ENCODE data around the gene TUBE1.
"Not testable (repeated sequence)": the region's sequence is repeated elsewhere in the genome, so short reads cannot be mapped to it uniquely, and the experiment has no call there.

TUBE1 gene

DNA sequence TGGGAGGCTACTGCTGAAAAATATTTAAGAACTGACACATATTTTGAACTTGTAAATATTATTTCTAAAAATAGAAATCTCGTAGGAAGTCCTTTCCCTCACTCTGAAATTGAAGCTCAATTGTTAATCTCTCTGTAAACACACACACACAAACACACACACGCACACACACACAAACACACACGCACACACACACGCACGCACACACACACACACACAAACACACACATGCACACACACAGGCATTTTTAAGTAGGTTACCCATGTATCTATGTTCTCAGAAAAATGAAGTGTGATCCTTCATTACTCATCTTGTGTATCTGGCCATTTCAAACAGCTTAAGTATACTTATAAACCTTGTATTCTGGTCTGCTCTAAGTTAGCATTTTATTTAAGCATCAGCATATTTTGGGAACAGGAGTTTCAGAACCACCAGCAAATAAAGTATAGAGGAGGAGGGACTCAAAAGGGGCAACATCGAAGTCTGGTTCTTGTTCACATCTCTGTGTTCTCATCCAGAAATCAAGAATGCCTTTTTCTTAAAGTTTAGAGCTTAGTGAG, 21.8 kb downstream of the TUBE1 start:
- H3K9ac ChIP-seq (ENCODE audit: low read length in 2 of 2), result no peak overlapping the region
- H3K9me3 ChIP-seq (ENCODE audit: control insufficient read depth in 2 of 2, low read length in 2 of 2), result no peaks in the 10 kb centered on the region
- H3K4me1 ChIP-seq (ENCODE audit: control insufficient read depth, insufficient read depth, low read length), result peaks cover 4% of the 10 kb centered on the region
- H3K27me3 ChIP-seq (ENCODE audit: control insufficient read depth in 1 of 2, insufficient read depth in 2 of 2, low read length in 2 of 2), result no peaks in the 10 kb centered on the region
- no peaks in the 10 kb centered on the region for H3K36me3 ChIP-seq (ENCODE audit: control insufficient read depth in 2 of 2, insufficient read depth in 2 of 2, low read length in 2 of 2)
- H3K27ac ChIP-seq (ENCODE audit: low read length), result no peak overlapping the region
- H3K4me3 ChIP-seq (ENCODE audit: low read length in 2 of 2), result no peak overlapping the region

DNA sequence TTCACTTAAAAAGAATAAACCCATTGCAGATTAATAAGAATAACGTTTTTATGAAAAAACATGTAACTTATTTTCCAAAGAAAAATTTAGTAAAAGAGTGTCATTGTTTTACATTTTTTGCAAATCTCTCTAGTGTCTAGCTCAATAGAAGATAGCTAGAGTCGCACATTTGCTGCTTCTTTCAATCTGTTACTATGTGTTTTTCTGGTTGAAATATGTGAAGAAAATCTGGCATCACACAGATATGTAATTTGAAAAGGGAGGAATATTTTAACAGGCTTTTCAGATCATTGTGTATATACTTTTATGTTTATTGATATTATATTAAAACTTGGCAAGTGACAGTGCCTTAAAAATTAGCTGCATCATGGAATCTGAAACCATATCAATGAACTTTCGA, 24.3 kb downstream of the TUBE1 start:
- peaks cover 4% of the 10 kb centered on the region for H3K4me1 ChIP-seq (ENCODE audit: control insufficient read depth, insufficient read depth, low read length)
- H3K27me3 ChIP-seq (ENCODE audit: control insufficient read depth in 1 of 2, insufficient read depth in 2 of 2, low read length in 2 of 2), result no peaks in the 10 kb centered on the region

DNA sequence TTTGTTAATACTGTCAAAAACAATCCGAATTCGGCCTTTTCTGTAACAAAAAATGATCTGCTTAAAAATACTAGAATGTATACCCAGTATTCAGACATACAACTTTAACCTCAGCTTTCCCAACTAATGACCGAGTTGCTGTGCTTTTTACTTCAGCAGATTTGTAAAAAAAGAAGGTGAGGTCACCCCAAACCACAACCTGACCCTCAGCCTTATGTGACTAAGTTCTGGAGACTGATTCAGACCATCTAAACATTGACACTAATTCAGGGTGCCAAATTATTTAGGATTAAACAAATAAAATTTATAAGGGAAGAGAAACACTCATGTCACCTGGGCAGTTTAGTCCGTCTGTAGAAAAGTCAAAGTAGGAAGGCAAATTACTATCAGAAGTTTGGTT, 25.7 kb downstream of the TUBE1 start:
- peaks cover 4% of the 10 kb centered on the region for H3K4me1 ChIP-seq (ENCODE audit: control insufficient read depth, insufficient read depth, low read length)
- no peaks in the 10 kb centered on the region for H3K9me3 ChIP-seq (ENCODE audit: control insufficient read depth in 2 of 2, low read length in 2 of 2)
- H3K36me3 ChIP-seq (ENCODE audit: control insufficient read depth in 2 of 2, insufficient read depth in 2 of 2, low read length in 2 of 2), result no peaks in the 10 kb centered on the region
- H3K4me3 ChIP-seq (ENCODE audit: low read length in 2 of 2), result no peak overlapping the region
- H3K9ac ChIP-seq (ENCODE audit: low read length in 2 of 2), result no peak overlapping the region
- no peaks in the 10 kb centered on the region for H3K27me3 ChIP-seq (ENCODE audit: control insufficient read depth in 1 of 2, insufficient read depth in 2 of 2, low read length in 2 of 2)
- H3K27ac ChIP-seq (ENCODE audit: low read length), result no peak overlapping the region

More for the DNA sequence above, 24.3 kb downstream of the TUBE1 start:
- H3K9me3 ChIP-seq (ENCODE audit: control insufficient read depth in 2 of 2, low read length in 2 of 2), result no peaks in the 10 kb centered on the region
- H3K9ac ChIP-seq (ENCODE audit: low read length in 2 of 2), result no peak overlapping the region
- H3K27ac ChIP-seq (ENCODE audit: low read length), result no peak overlapping the region
- H3K36me3 ChIP-seq (ENCODE audit: control insufficient read depth in 2 of 2, insufficient read depth in 2 of 2, low read length in 2 of 2), result no peaks in the 10 kb centered on the region
- no peak overlapping the region for H3K4me3 ChIP-seq (ENCODE audit: low read length in 2 of 2)

DNA sequence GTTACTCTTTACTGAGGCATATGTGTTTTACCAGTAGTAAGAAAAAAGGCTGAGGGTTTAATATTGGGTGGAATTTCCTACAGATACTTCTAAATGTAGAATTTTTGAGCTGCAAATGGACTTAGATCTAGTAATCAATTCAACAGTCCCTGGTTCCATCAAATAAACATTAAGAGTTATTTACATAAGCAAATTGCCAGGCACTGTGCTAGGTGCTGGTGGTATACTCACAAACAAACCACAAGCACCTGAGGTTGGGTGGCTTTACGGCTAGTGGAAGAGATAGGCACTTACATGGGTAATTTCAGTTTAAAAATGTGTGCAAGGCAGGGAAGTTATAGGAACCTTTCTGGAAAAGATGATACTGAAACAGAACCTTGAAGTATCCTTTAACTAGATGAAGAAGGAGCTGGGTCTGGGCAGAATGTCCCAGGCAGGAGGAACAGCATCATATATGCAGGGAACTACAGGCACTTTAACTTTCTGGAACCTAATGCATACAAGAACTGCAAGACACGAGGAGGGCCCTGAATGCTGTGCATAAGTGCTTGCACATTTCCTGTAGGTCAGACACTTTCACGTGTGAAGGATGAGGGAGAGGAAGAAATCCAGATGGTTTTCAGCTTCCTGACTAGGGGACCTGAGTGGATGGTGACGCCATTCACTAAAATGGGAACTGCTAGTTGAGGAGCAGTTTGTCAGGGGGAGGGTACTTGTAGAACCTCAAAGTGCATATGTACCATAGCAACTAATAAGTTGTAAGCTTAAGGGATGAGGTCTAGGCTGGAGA, 28.8 kb downstream of the TUBE1 start:
- no peaks in the 10 kb centered on the region for H3K9me3 ChIP-seq (ENCODE audit: control insufficient read depth in 2 of 2, low read length in 2 of 2)

DNA sequence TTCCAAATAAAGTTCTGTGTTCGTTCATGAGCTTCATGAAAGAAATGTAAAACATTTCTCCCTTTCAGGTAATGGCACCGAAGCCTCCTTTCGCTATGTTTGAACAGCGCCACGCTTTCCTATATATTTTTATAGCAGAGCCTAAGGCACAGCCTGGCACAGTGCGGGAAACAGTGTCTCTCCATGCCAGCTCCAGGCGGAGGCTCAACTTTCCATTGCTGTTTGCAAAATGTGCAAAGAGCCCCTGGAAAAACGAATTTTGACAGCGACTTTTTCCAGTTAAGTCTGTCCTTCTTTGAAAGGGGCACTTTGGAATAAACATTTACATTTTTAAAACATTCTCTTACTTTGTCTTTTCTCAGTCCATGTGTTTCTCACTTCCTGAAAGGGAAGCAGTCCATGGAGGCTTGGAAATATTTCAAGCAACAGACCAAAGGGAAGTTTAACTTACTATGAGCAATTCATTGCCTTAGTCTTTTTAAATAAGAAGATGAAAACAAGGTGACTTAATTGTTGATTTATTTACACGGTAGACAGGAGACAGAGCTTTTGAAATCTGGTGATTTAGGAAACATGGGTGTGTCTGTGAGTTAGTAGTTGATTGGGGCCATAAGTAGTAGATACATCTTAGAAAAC, 32.6 kb downstream of the TUBE1 start:
- Histone ChIP-seq H3K27me3 (ENCODE audit: control insufficient read depth in 1 of 2, insufficient read depth in 2 of 2, low read length in 2 of 2) (no peaks in the 10 kb centered on the region), H3K36me3 (ENCODE audit: control insufficient read depth in 2 of 2, insufficient read depth in 2 of 2, low read length in 2 of 2) (no peaks in the 10 kb centered on the region), H3K27ac (ENCODE audit: low read length) (peak overlapping the region; percentile 62), H3K4me3 (ENCODE audit: low read length in 2 of 2) (peak overlapping the region; percentile 0 to 36), H3K9me3 (ENCODE audit: control insufficient read depth in 2 of 2, low read length in 2 of 2) (peaks cover 0 to 3% of the 10 kb centered on the region in 2 donors), H3K4me1 (ENCODE audit: control insufficient read depth, insufficient read depth, low read length) (peaks cover 18% of the 10 kb centered on the region), H3K9ac (ENCODE audit: low read length in 2 of 2) (no peak overlapping the region)

More for the DNA sequence above, 28.8 kb downstream of the TUBE1 start:
- no peaks in the 10 kb centered on the region for H3K27me3 ChIP-seq (ENCODE audit: control insufficient read depth in 1 of 2, insufficient read depth in 2 of 2, low read length in 2 of 2)
- no peak overlapping the region for H3K27ac ChIP-seq (ENCODE audit: low read length)
- no peak overlapping the region for H3K4me3 ChIP-seq (ENCODE audit: low read length in 2 of 2)
- no peaks in the 10 kb centered on the region for H3K36me3 ChIP-seq (ENCODE audit: control insufficient read depth in 2 of 2, insufficient read depth in 2 of 2, low read length in 2 of 2)
- no peak overlapping the region for H3K9ac ChIP-seq (ENCODE audit: low read length in 2 of 2)
- peaks cover 18% of the 10 kb centered on the region for H3K4me1 ChIP-seq (ENCODE audit: control insufficient read depth, insufficient read depth, low read length)

DNA sequence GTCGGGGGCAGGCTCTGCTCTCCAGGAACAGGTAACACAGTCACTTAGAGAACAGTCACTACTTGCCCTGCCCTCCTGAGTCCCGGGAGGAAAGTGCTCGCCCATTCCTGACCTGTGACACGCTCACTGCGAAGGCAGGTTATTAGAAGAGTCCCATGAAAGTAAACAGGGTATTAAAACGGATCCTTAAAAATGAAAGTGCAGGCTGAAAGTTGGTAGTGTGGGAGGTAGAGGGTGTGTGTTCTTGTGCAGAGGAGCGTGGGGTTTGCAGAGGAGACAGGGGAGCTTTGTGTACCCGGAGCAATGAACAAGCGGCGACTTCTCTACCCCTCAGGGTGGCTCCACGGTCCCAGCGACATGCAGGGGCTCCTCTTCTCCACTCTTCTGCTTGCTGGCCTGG, 33.3 kb downstream of the TUBE1 start, which contains the start of gene CCN6:
TSS of gene CCN6 (plus strand) at position 104 of the 400 bp plus-strand sequence. CDS start at position 358, 254 bp downstream.
- H3K27me3 ChIP-seq (ENCODE audit: control insufficient read depth in 1 of 2, insufficient read depth in 2 of 2, low read length in 2 of 2), result no peaks in the 10 kb centered on the region
- peak within 1 kb of the TSS; percentile 0 to 36 for H3K4me3 ChIP-seq (ENCODE audit: low read length in 2 of 2)
- H3K9ac ChIP-seq (ENCODE audit: low read length in 2 of 2), result no peak within 1 kb of the TSS
- peaks cover 0 to 3% of the 10 kb centered on the region in 2 donors for H3K9me3 ChIP-seq (ENCODE audit: control insufficient read depth in 2 of 2, low read length in 2 of 2)
- H3K4me1 ChIP-seq (ENCODE audit: control insufficient read depth, insufficient read depth, low read length), result peaks cover 18% of the 10 kb centered on the region
- peak within 1 kb of the TSS; percentile 62 for H3K27ac ChIP-seq (ENCODE audit: low read length)
- no peaks in the 10 kb centered on the region for H3K36me3 ChIP-seq (ENCODE audit: control insufficient read depth in 2 of 2, insufficient read depth in 2 of 2, low read length in 2 of 2)

DNA sequence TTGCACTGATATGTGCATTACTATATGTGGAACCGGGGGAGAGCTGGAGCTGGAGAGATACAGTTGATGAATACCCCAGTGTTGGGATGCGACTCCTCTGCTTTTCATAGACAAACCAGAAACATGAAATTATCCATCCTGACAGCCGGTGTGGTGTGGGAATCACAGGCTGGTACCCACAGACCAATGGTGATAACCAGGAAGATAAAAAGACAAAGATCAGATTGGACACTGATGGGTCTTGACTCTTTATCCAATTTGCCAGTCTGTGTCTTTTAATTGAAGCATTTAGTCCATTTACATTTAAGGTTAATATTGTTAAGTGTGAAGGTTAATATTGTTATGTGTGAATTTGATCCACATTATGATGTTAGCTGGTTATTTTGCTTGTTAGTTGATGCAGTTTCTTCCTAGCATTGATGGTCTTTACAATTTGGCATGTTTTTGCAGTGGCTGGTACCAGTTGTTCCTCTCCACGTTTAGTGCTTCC, 36.0 kb downstream of the TUBE1 start:
- not testable (repeated sequence) for H3K27me3 ChIP-seq (ENCODE audit: control insufficient read depth in 1 of 2, insufficient read depth in 2 of 2, low read length in 2 of 2); H3K9ac ChIP-seq (ENCODE audit: low read length in 2 of 2); H3K9me3 ChIP-seq (ENCODE audit: control insufficient read depth in 2 of 2, low read length in 2 of 2); H3K27ac ChIP-seq (ENCODE audit: low read length); H3K4me3 ChIP-seq (ENCODE audit: low read length in 2 of 2); H3K36me3 ChIP-seq (ENCODE audit: control insufficient read depth in 2 of 2, insufficient read depth in 2 of 2, low read length in 2 of 2)
- H3K4me1 ChIP-seq (ENCODE audit: control insufficient read depth, insufficient read depth, low read length), result peaks cover 18% of the 10 kb centered on the region

DNA sequence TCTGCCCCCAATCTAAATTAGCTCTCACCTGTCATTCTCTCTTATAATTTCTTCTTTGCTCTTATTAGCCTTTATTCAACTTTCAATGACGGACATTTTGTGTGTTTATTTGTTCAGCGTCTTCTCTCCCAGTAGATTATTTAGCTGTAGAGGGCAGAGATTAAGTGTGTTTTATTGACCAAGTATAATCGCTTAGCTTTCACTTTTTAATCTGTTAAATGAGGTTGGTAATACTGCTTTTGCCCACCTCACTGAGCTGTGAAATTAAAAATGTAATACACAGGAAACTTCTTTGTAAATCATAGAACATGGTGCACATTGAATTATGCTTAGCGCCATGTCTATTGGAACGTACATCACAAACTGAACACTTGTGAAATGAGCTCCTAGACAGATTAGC, 36.9 kb downstream of the TUBE1 start:
- Histone ChIP-seq H3K4me1 (ENCODE audit: control insufficient read depth, insufficient read depth, low read length) (peaks cover 17% of the 10 kb centered on the region), H3K27ac (ENCODE audit: low read length) (no peak overlapping the region), H3K27me3 (ENCODE audit: control insufficient read depth in 1 of 2, insufficient read depth in 2 of 2, low read length in 2 of 2) (no peaks in the 10 kb centered on the region), H3K36me3 (ENCODE audit: control insufficient read depth in 2 of 2, insufficient read depth in 2 of 2, low read length in 2 of 2) (no peaks in the 10 kb centered on the region), H3K4me3 (ENCODE audit: low read length in 2 of 2) (no peak overlapping the region), H3K9ac (ENCODE audit: low read length in 2 of 2) (no peak overlapping the region), H3K9me3 (ENCODE audit: control insufficient read depth in 2 of 2, low read length in 2 of 2) (peaks cover 0 to 3% of the 10 kb centered on the region in 2 donors)

DNA sequence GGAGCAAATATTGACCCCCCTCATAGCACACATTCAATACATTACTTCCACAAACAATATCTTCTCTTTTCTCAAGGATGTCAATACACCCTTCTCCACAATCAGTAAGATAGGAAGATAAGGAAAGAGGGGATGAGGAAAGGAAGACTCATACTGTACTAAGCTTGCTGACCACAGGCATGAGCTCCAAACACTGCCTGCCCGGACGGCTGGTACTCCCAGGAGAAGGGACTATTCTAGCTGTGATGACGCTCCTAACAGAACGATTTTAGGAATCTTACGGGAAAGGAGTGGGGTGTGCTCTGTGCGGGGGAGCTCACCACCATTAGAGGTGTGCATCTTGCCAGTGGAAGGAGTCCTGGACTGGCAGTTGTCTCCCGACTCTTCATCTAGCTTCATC, 37.3 kb downstream of the TUBE1 start:
- Histone ChIP-seq H3K27ac (ENCODE audit: low read length) (no peak overlapping the region), H3K4me3 (ENCODE audit: low read length in 2 of 2) (no peak overlapping the region), H3K27me3 (ENCODE audit: control insufficient read depth in 1 of 2, insufficient read depth in 2 of 2, low read length in 2 of 2) (no peaks in the 10 kb centered on the region), H3K4me1 (ENCODE audit: control insufficient read depth, insufficient read depth, low read length) (peaks cover 17% of the 10 kb centered on the region), H3K9ac (ENCODE audit: low read length in 2 of 2) (no peak overlapping the region), H3K36me3 (ENCODE audit: control insufficient read depth in 2 of 2, insufficient read depth in 2 of 2, low read length in 2 of 2) (no peaks in the 10 kb centered on the region), H3K9me3 (ENCODE audit: control insufficient read depth in 2 of 2, low read length in 2 of 2) (peaks cover 0 to 3% of the 10 kb centered on the region in 2 donors)

DNA sequence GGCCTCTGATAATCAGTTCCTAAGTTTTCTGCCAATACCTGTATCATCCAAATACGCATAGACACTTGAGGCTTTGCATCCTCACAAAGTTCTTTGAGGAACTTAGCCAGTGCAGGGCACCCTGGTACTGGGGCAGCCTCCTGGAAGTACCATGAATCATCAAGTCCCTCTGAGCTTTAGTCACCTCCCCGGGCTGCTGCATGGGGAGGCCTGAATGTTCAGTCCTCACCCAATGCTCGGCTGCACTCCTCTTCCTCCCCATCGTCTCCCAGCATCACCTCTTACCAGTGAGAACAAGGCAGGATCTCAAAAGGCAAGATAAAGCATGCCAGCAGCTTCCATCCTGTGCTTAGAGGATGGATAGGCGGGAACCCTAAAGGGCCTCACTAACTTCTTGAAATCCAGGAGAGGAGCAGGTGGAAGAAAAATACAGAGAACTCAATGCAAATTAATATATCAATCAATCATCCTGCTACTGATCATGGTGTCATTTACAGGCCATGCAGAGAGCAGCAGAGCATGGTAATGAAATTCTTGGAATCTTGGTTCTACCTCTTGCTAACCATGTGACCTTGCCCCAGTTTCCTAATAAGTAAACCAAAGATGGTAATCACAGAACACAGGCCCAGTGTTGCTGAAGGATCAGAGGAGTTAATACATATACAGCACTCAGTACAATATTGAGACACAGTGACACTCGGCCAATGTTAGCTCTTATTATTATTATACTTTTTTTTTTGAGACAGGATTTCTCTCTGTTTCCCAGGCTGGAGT, 38.1 kb downstream of the TUBE1 start:
- no peaks in the 10 kb centered on the region for H3K27me3 ChIP-seq (ENCODE audit: control insufficient read depth in 1 of 2, insufficient read depth in 2 of 2, low read length in 2 of 2)
- no peaks in the 10 kb centered on the region for H3K36me3 ChIP-seq (ENCODE audit: control insufficient read depth in 2 of 2, insufficient read depth in 2 of 2, low read length in 2 of 2)
- peaks cover 18% of the 10 kb centered on the region for H3K4me1 ChIP-seq (ENCODE audit: control insufficient read depth, insufficient read depth, low read length)
- peaks cover 0 to 3% of the 10 kb centered on the region in 2 donors for H3K9me3 ChIP-seq (ENCODE audit: control insufficient read depth in 2 of 2, low read length in 2 of 2)
- H3K9ac ChIP-seq (ENCODE audit: low read length in 2 of 2), result no peak overlapping the region
- H3K4me3 ChIP-seq (ENCODE audit: low read length in 2 of 2), result no peak overlapping the region
- H3K27ac ChIP-seq (ENCODE audit: low read length), result no peak overlapping the region
